Heart left ventricle (tissue), 16 donors: ENCODE measurements around the gene GRM7. TPM values are rescaled to one million over a fixed set of nuclear protein-coding genes. Genes with fewer than 3 reads are reported as not detected.

Source experiments
- ATAC-seq, 4 donors: fragments of 200-7000 bp; cut with Tn5 transposase; one replicate each; pipeline ENCODE4 v1.9.1; 2020 to 2022; ENCODE audit warnings: moderate library complexity in 4 of 4, mild to moderate bottlenecking in 3 of 4, moderate number of reproducible peaks in 1 of 4
- DNase-seq, 5 donors: peaks; one replicate each; pipeline ENCODE4 v3.0.0-alpha.2; 2020
- H3K27ac ChIP-seq, 12 donors: fragments of 200-600 bp; sonication (generic) in 4 of 12; one replicate each; pipeline versions ENCODE4 v1.5.0 to v1.8.0; 2016 to 2022; ENCODE audit warnings: mild to moderate bottlenecking in 2 of 12
- H3K27me3 ChIP-seq, 9 donors: fragments of 200-600 bp; sonication (generic) in 2 of 9; one replicate each; pipeline versions ENCODE4 v1.5.1 to v1.8.0; 2016 to 2022; ENCODE audit warnings: mild to moderate bottlenecking in 3 of 9
- H3K36me3 ChIP-seq, 9 donors: fragments of 200-600 bp; sonication (generic) in 2 of 9; one replicate each; pipeline versions ENCODE4 v1.5.0 to v1.8.0; 2018 to 2022; ENCODE audit warnings: mild to moderate bottlenecking in 2 of 9
- H3K4me1 ChIP-seq, 12 donors: fragments of 200-600 bp; sonication (generic) in 4 of 12; one replicate each; pipeline versions ENCODE4 v1.5.0 to v1.8.0; 2016 to 2022; ENCODE audit warnings: mild to moderate bottlenecking in 3 of 12
- H3K4me3 ChIP-seq, 12 donors: fragments of 200-600 bp; sonication (generic) in 4 of 12; one replicate each; pipeline versions ENCODE4 v1.5.0 to v1.8.0; 2017 to 2022; ENCODE audit warnings: mild to moderate bottlenecking in 9 of 12, moderate library complexity in 4 of 12
- H3K9me3 ChIP-seq, 12 donors: fragments of 200-600 bp; sonication (generic) in 4 of 12; one replicate each; pipeline versions ENCODE4 v1.5.0 to v1.8.0; 2016 to 2022; ENCODE audit warnings: mild to moderate bottlenecking in 1 of 12
- POLR2A ChIP-seq, 2 donors: fragments of 450-650 bp; IDR thresholded peaks; one replicate each; pipeline ENCODE4 v1.6.1; 2017; ENCODE audit warnings: antibody characterized with exemption in 2 of 2, mild to moderate bottlenecking in 2 of 2, moderate library complexity in 2 of 2
- WGBS, 4 donors: extraction: QIAGEN DNeasy Blood & Tissue Kit in 2 of 4; methylation state at CpG; one replicate each; pipeline versions ENCODE4 v1.1.5 to v1.1.7; 2013 to 2018; 5-methylcytosine and 5-hydroxymethylcytosine counted together
- intact Hi-C, 10 donors: fragments of 100-400 bp; cut with DNase I; formaldehyde crosslinking; loops; one replicate each; pipeline versions ENCODE4 v1.11.1 to v1.14.2; 2022
- polyA plus RNA-seq, 2 donors: library from polyadenylated mRNA; stranded (reverse); fragments of 200-250 nt; gene quantifications; one replicate each; pipeline ENCODE4 v1.2.3, GENCODE V29; 2013
- total RNA-seq, 9 donors: library from RNA; depleted of rRNA in 2 of 9; stranded (reverse); fragments of >200 nt in 2 of 9; fragmentation: NEBNext Ultra II Directional in 3 of 9; extraction: Animal tissue kit (Norgen Biotek cat#: 25700) in 3 of 9; gene quantifications; one replicate each; pipeline versions ENCODE4 v1.1.0 to v1.2.4, GENCODE V29; 2016 to 2023
- TF ChIP-seq, protein P1 (sequence below), 12 donors: fragments of 200-600 bp; sonication (generic) in 4 of 12; IDR thresholded peaks; one replicate each; pipeline versions ENCODE4 v1.5.0 to v1.8.0; 2018 to 2022; ENCODE audit warnings: antibody characterized with exemption in 12 of 12, mild to moderate bottlenecking in 5 of 12
- donor health status: ischemic (EF 13 %, LVEDD 7.1; RV severe dilation, severe dysfunction).
- donor health status: healthy with polysubstance abuse.
- donor health status: DM: no; HTN: yes; CAD: no.
- donor health status: DM: no; HTN: no; CAD: no.
- donor health status: ischemic (EF 25% LVEDD 6.9; RV normal size, moderate dysfunction).
- donor health status: ischemic (EF 25% LVEDD 5.7; RV mildly dilated, moderate dysfunction).
- donor health status: healthy.
- donor health status: DM: yes; HTN: yes; CAD: no.
- donor health status: ischemic (EF 35%, LVEDD 5.7; RV mildly dilated, moderate dysfunction).
- donor health status: nonischemic (EF 11% LVEDD 7.7; RV severe dilation, severe dysfunction).
- donor health status: DM: yes; HTN: yes; CAD: no.
- donor health status: PGD.
- donor health status: ischemic (EF 29% LVEDD 5.4; RV normal size, mild dysfunction).
- donor health status: nonischemic (EF 23%, LVEDD 6.1; RV moderate dilation, normal function).

The GRM7 gene
- total and polyA plus RNA-seq, 11 donors = not detected

DNA sequence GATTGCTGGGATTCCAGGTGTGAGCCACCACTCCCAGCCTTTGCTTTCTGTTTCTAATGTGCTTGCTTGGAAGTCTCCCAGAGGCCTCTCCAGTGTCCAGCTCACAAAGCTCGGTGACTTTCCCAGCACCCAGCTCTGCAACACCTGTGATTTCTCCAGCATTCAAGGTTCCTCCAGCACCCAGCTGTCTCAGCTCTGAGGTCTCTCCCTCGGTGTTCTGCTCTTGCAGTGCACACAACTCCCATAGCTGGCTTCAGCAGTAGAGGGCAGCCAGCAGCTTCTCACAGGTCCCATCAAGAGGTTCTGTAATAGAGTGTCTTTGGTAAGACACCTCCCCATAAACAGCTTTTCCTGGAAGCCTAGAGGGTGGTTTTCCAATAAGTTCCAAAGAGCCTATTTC, 75.1 kb downstream of the GRM7 start:
- Histone ChIP-seq H3K36me3 (no peaks in the 10 kb centered on the region), H3K4me3 (no peak overlapping the region), H3K27ac (no peak overlapping the region), H3K4me1 (no peaks in the 10 kb centered on the region), H3K27me3 (no peaks in the 10 kb centered on the region), H3K9me3 (peaks cover 0 to 12% (median 0%) of the 10 kb centered on the region in 12 donors)
- TF ChIP-seq POLR2A (IDR thresholded peaks at IDR 0.05) = no peak
- TF ChIP-seq, protein P1, sequence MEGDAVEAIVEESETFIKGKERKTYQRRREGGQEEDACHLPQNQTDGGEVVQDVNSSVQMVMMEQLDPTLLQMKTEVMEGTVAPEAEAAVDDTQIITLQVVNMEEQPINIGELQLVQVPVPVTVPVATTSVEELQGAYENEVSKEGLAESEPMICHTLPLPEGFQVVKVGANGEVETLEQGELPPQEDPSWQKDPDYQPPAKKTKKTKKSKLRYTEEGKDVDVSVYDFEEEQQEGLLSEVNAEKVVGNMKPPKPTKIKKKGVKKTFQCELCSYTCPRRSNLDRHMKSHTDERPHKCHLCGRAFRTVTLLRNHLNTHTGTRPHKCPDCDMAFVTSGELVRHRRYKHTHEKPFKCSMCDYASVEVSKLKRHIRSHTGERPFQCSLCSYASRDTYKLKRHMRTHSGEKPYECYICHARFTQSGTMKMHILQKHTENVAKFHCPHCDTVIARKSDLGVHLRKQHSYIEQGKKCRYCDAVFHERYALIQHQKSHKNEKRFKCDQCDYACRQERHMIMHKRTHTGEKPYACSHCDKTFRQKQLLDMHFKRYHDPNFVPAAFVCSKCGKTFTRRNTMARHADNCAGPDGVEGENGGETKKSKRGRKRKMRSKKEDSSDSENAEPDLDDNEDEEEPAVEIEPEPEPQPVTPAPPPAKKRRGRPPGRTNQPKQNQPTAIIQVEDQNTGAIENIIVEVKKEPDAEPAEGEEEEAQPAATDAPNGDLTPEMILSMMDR (IDR thresholded peaks at IDR 0.05) = no peak
- WGBS, 4 donors = 73 to 89% (median 86%) methylated on average over 2 of the region's 2 CpGs
- DNase-seq (no peak), ATAC-seq (no peak)
- intact Hi-C loops = no loop called here

DNA sequence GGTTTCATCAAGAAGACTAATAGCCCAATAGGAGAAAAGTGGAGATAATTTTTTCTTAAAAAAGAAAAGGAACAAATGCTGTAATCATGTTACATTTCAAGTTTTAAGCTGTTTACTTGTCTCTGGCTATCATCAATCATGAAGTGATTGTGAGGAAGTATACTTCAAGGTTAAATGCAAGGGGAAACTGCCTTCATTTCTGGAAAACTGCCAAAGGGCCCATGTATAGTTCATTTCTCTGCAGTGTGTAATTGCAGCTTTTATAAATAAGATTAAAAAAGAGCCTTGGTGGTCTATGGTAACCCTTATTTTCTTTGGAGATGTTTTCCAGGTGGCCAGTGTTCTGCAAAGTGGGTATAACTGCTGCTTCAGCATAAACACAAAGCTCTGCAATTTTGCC, 101.9 kb downstream of the GRM7 start:
- H3K4me1 ChIP-seq = no peaks in the 10 kb centered on the region
- ATAC-seq (no peak), DNase-seq (no peak)
- no peak overlapping the region for H3K27ac ChIP-seq
- no peaks in the 10 kb centered on the region for H3K9me3 ChIP-seq
- H3K4me3 ChIP-seq = no peak overlapping the region
- TF ChIP-seq, protein P1 (IDR thresholded peaks at IDR 0.05) = no peak
- TF ChIP-seq POLR2A (IDR thresholded peaks at IDR 0.05) = no peak
- intact Hi-C loops = no loop called here
- no peaks in the 10 kb centered on the region for H3K36me3 ChIP-seq
- H3K27me3 ChIP-seq = no peaks in the 10 kb centered on the region

DNA sequence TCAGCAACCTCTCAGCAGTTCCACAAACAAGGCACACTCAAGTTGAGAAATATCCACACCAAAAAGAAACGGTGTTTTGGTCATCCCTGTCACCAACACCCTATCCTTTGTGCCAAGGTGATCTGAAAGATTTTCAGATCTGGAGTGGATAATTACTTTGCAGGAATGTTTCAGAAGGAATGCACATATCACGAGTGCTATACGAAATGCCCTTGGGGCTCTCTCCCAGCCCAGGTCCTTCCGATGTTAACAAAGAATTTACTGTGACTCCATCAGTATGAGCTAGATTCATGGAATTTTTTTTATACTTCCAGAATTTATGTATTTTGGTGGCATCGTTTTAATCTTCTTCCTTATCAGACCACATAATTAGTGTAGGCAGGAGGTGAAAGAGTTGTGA, 105.0 kb downstream of the GRM7 start:
- H3K27me3 ChIP-seq = no peaks in the 10 kb centered on the region
- TF ChIP-seq POLR2A (IDR thresholded peaks at IDR 0.05) = no peak
- TF ChIP-seq, protein P1 (IDR thresholded peaks at IDR 0.05) = no peak
- 62 to 74% (median 69%) methylated on average over 5 of the region's 5 CpGs for whole genome bisulfite sequencing, 4 donors
- ATAC-seq (no peak), DNase-seq (no peak)
- no peaks in the 10 kb centered on the region for H3K36me3 ChIP-seq
- intact Hi-C loops = no loop called here
- no peak overlapping the region for H3K4me3 ChIP-seq
- H3K27ac ChIP-seq = no peak overlapping the region
- no peaks in the 10 kb centered on the region for H3K9me3 ChIP-seq
- no peaks in the 10 kb centered on the region for H3K4me1 ChIP-seq

DNA sequence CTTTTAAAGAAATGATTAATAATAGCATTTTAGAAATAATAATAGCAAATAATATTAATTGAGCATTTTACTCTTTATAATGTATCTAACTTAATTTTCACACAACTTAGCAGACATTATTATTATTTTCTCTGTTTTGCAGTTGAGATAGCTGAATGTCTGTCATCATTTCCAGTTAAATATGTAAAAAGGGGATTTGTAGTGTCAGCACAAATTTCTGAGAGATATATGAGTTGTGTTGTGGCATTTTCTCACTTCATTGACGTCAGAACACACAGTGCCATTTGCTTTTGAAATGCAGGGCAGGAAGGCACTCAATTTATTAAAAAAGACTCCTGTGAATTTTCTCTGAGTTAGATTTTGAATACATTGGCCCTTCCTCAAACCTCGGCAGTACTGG, 111.0 kb downstream of the GRM7 start:
- no peak for TF ChIP-seq POLR2A (IDR thresholded peaks at IDR 0.05)
- TF ChIP-seq, protein P1 (IDR thresholded peaks at IDR 0.05) = no peak
- no peak for ATAC-seq
- Histone ChIP-seq H3K27me3 (no peaks in the 10 kb centered on the region), H3K9me3 (no peaks in the 10 kb centered on the region), H3K4me3 (no peak overlapping the region), H3K36me3 (no peaks in the 10 kb centered on the region), H3K27ac (no peak overlapping the region), H3K4me1 (no peaks in the 10 kb centered on the region)
- no peak for DNase-seq
- intact Hi-C loops = no loop called here
- 72 to 83% (median 79%) methylated on average over 2 of the region's 2 CpGs for WGBS, 4 donors
